ENCODE data around the gene NASP. TPM values are rescaled to one million over a fixed set of nuclear protein-coding genes. Genes with fewer than 3 reads are reported as not detected.

Gene NASP
- total and polyA plus RNA-seq, 2 donors (not counting 3 experiments of a cell fraction or from before 2014, with no cell fraction given): 101 to 149 TPM

DNA sequence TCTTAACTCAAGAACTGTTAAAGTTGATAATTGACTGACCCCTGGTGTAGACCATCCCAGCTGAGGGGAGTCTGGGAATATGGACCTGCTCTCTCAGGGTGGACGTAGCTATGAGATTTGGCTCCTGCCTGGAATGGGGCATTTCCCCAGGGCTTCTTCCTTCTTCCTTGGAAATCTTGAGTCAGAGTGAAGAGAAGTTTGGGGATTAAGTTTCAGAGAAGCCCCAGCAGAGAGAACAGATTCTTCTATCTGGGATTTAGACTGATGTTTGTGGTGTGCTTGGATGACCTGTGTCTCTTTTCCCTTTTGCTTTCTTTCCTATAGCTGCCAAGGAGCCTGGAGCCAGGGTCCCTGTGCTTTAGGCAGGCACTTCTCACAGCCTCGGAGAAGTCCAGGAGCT is 20.0 kb upstream of the NASP start:
- DNase-seq (ENCODE audit: low read depth, low spot score) (no peak), FAIRE-seq (no peak)
- H3K9me1 ChIP-seq (replicated peaks; ENCODE audit: control insufficient read depth, extremely low read depth, insufficient read depth, low read length): no peaks in the 10 kb centered on the region
- H3K27me3 ChIP-seq (ENCODE audit: control insufficient read depth in 2 of 2, insufficient read depth in 2 of 2, low read length in 2 of 2): no peaks in the 10 kb centered on the region
- TF ChIP-seq, protein P1, sequence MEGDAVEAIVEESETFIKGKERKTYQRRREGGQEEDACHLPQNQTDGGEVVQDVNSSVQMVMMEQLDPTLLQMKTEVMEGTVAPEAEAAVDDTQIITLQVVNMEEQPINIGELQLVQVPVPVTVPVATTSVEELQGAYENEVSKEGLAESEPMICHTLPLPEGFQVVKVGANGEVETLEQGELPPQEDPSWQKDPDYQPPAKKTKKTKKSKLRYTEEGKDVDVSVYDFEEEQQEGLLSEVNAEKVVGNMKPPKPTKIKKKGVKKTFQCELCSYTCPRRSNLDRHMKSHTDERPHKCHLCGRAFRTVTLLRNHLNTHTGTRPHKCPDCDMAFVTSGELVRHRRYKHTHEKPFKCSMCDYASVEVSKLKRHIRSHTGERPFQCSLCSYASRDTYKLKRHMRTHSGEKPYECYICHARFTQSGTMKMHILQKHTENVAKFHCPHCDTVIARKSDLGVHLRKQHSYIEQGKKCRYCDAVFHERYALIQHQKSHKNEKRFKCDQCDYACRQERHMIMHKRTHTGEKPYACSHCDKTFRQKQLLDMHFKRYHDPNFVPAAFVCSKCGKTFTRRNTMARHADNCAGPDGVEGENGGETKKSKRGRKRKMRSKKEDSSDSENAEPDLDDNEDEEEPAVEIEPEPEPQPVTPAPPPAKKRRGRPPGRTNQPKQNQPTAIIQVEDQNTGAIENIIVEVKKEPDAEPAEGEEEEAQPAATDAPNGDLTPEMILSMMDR (IDR thresholded peaks at IDR 0.05; ENCODE audit: extremely low read depth in 1 of 2, insufficient read depth in 1 of 2, low read depth in 1 of 2, low read length in 2 of 2): no peak
- TF ChIP-seq, protein P2, sequence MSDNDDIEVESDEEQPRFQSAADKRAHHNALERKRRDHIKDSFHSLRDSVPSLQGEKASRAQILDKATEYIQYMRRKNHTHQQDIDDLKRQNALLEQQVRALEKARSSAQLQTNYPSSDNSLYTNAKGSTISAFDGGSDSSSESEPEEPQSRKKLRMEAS (IDR thresholded peaks at IDR 0.05; ENCODE audit: insufficient read depth, insufficient read length): no peak
- TF ChIP-seq GATA2 (IDR thresholded peaks at IDR 0.05; ENCODE audit: insufficient read depth, insufficient read length, low read depth, low read length): no peak
- no peak for TF ChIP-seq EZH2 (IDR thresholded peaks at IDR 0.05; ENCODE audit: borderline replicate concordance, low read depth, low read length, severe bottlenecking)
- no peak for TF ChIP-seq MYC (IDR thresholded peaks at IDR 0.05; ENCODE audit: low read depth, low read length)
- no peak for TF ChIP-seq FOS (IDR thresholded peaks at IDR 0.05; ENCODE audit: borderline replicate concordance, insufficient read depth, low read length)
- TF ChIP-seq JUN (IDR thresholded peaks at IDR 0.05; ENCODE audit: borderline replicate concordance, insufficient read depth, insufficient read length, low read depth): no peak
- no peak for TF ChIP-seq POLR2A (IDR thresholded peaks at IDR 0.05; ENCODE audit: low read depth, low read length)
- TF ChIP-seq POLR2AphosphoS5 (IDR thresholded peaks at IDR 0.05; ENCODE audit: insufficient read depth, low read depth, low read length): no peak
- H3K4me1 ChIP-seq (ENCODE audit: control insufficient read depth, extremely low read depth, insufficient read depth, low read length): no peaks in the 10 kb centered on the region
- H3K9ac ChIP-seq (replicated peaks; ENCODE audit: extremely low read depth, insufficient read depth, low read length): no peak overlapping the region
- BruUV-seq (replicated peaks): no TSS peak
- ChIA-PET POLR2A (interaction anchor here (3.7 kb wide), 1 partner anchor 42 kb away, joined by 20 read pairs; the partner anchor contains the start of gene PRDX1), CTCF (interaction anchor here (1.1 to 9.0 kb wide), 2 partner anchors 53 to 203 kb away, joined by 4 to 148 read pairs; no protein-coding TSS in a partner anchor)
- H2AFZ ChIP-seq (ENCODE audit: low read depth, low read length): no peak overlapping the region
- no peak overlapping the region for H3K4me3 ChIP-seq (replicated peaks in 1 of 3; ENCODE audit: insufficient read depth in 1 of 3, low read depth in 1 of 3, low read length in 3 of 3)
- H3K27ac ChIP-seq (ENCODE audit: insufficient read depth, low read depth, low read length): no peak overlapping the region
- H3K4me2 ChIP-seq (ENCODE audit: insufficient read depth, low read length): no peak overlapping the region
- H3K36me3 ChIP-seq (ENCODE audit: control insufficient read depth in 2 of 2, extremely low read depth in 1 of 2, insufficient read depth in 2 of 2, low read length in 2 of 2): peaks cover 7 to 29% of the 10 kb centered on the region in 2 experiments
- dilution Hi-C loops (cut with MboI; ENCODE audit: extremely low pct_ligation_motif_present, low sequenced_read_pairs) (no loop called here), intact Hi-C loops (cut with micrococcal nuclease) (no loop called here)
- H3K79me2 ChIP-seq (ENCODE audit: control insufficient read depth, insufficient read depth, low read length): peaks cover 12% of the 10 kb centered on the region
- H3K9me3 ChIP-seq (replicated peaks; ENCODE audit: control insufficient read depth, insufficient read depth, low read length): no peaks in the 10 kb centered on the region
- no peaks in the 10 kb centered on the region for H4K20me1 ChIP-seq (replicated peaks; ENCODE audit: control insufficient read depth, extremely low read depth, insufficient read depth, low read length)

Data from endothelial cell of umbilical vein (primary cell).